CD8-positive, alpha-beta memory T cell (primary cell): ENCODE results near the gene MICAL3. TPM values are rescaled to one million over a fixed set of nuclear protein-coding genes. Genes with fewer than 3 reads are reported as not detected.

Experiments
- CTCF ChIA-PET: fragments of 350-600 bp; sonication (Branson Sonifier 250); formaldehyde crosslinking; loops from one replicate; lab custom pipeline; 2021; ENCODE audit warnings: antibody characterized with exemption; lab: Charles Lee
- POLR2A ChIA-PET: fragments of 350-600 bp; sonication (Branson Sonifier 250); formaldehyde crosslinking; loops from one replicate; lab custom pipeline; 2021; ENCODE audit warnings: antibody characterized with exemption; lab: Charles Lee
- DNase-seq, 5 donors: peaks; one replicate each; pipeline versions ENCODE4 v3.0.0 to v3.0.0-alpha.2; 2020 to 2022; ENCODE audit warnings: mixed read lengths in 1 of 5
- H3K27ac ChIP-seq: one replicate; pipeline ENCODE4 v1.7.0; 2013; ENCODE audit warnings: low read depth, mild to moderate bottlenecking, low read length, moderate library complexity
- H3K27me3 ChIP-seq: 2 replicates; pipeline ENCODE4 v1.7.0; 2013; ENCODE audit warnings: low read length, mild to moderate bottlenecking; ENCODE audit not compliant: insufficient read depth, poor library complexity, severe bottlenecking
- H3K36me3 ChIP-seq: 2 replicates; pipeline ENCODE4 v1.7.0; 2013; ENCODE audit warnings: mild to moderate bottlenecking, low read length, moderate library complexity; ENCODE audit not compliant: insufficient read depth
- H3K4me1 ChIP-seq: 2 replicates; pipeline ENCODE4 v1.7.0; 2013; ENCODE audit warnings: mild to moderate bottlenecking, low read length, moderate library complexity; ENCODE audit not compliant: insufficient read depth
- H3K4me3 ChIP-seq: 2 replicates; pipeline ENCODE4 v1.7.0; 2013; ENCODE audit warnings: mild to moderate bottlenecking, low read length
- H3K9me3 ChIP-seq: 2 replicates; pipeline ENCODE4 v1.7.0; 2013; ENCODE audit warnings: mild to moderate bottlenecking, low read length
- H3K27ac Mint-ChIP-seq, 8 donors: one replicate each; pipeline ENCODE4 v1.8.0; 2020 to 2021; ENCODE audit warnings: mixed read lengths in 8 of 8, mild to moderate bottlenecking in 6 of 8, inconsistent platforms in 3 of 8, moderate library complexity in 3 of 8
- H3K27me3 Mint-ChIP-seq, 2 donors: one replicate each; pipeline ENCODE4 v1.8.0; 2020 to 2021; ENCODE audit warnings: mixed read lengths in 2 of 2, mild to moderate bottlenecking in 1 of 2, moderate library complexity in 1 of 2
- H3K36me3 Mint-ChIP-seq, 3 donors: one replicate each; pipeline ENCODE4 v1.8.0; 2020 to 2021; ENCODE audit warnings: mixed read lengths in 3 of 3, inconsistent platforms in 1 of 3, mild to moderate bottlenecking in 1 of 3
- H3K4me1 Mint-ChIP-seq, 3 donors: one replicate each; pipeline ENCODE4 v1.8.0; 2020 to 2021; ENCODE audit warnings: mixed read lengths in 3 of 3, inconsistent platforms in 1 of 3, mild to moderate bottlenecking in 1 of 3
- H3K4me3 Mint-ChIP-seq, 7 donors: one replicate each; pipeline ENCODE4 v1.8.0; 2020 to 2021; ENCODE audit warnings: mixed read lengths in 7 of 7, mild to moderate bottlenecking in 6 of 7, moderate library complexity in 4 of 7, inconsistent platforms in 2 of 7
- H3K9me3 Mint-ChIP-seq, 5 donors: one replicate each; pipeline ENCODE4 v1.8.0; 2020 to 2022; ENCODE audit warnings: mixed read lengths in 5 of 5, mild to moderate bottlenecking in 3 of 5, moderate library complexity in 2 of 5, inconsistent platforms in 1 of 5
- polyA plus RNA-seq: library from polyadenylated mRNA; unstranded; fragments of 300-500 nt; fragmentation: Illumina TruSeq; gene quantifications from one replicate; pipeline ENCODE4 v1.2.3, GENCODE V29; 2021
- total RNA-seq, 2 experiments: library from RNA; stranded (reverse); gene quantifications; one replicate each; pipeline ENCODE4 v1.2.3, GENCODE V29; 2021

Gene MICAL3
- total and polyA plus RNA-seq, 3 experiments from 2014 or later = 1.7 to 51.9 (median 51.7) TPM

GRCh38 chr22:17847360-17848078 is 176.8 kb downstream of the MICAL3 start:
- H3K4me3 ChIP-seq = no peak overlapping the region
- H3K4me1 ChIP-seq = no peaks in the 10 kb centered on the region
- no peak overlapping the region for H3K4me3 Mint-ChIP-seq
- no peaks in the 10 kb centered on the region for H3K27me3 Mint-ChIP-seq
- no peak overlapping the region for H3K27ac Mint-ChIP-seq
- no peaks in the 10 kb centered on the region for H3K9me3 ChIP-seq
- no peak overlapping the region for H3K27ac ChIP-seq
- H3K27me3 ChIP-seq = no peaks in the 10 kb centered on the region
- no peak for DNase-seq
- no peaks in the 10 kb centered on the region for H3K36me3 ChIP-seq
- POLR2A ChIA-PET = no interaction called here
- no peaks in the 10 kb centered on the region for H3K9me3 Mint-ChIP-seq
- H3K36me3 Mint-ChIP-seq = peaks cover 0 to 17% (median 2%) of the 10 kb centered on the region in 3 donors
- peaks cover 0 to 6% (median 5%) of the 10 kb centered on the region in 3 donors for H3K4me1 Mint-ChIP-seq
- CTCF ChIA-PET = no interaction called here

- Histone ChIP-seq H3K36me3 (no peaks in the 10 kb centered on the region), H3K27ac (no peak overlapping the region), H3K27me3 (no peaks in the 10 kb centered on the region), H3K4me3 (no peak overlapping the region), H3K9me3 (no peaks in the 10 kb centered on the region), H3K4me1 (peaks cover 9% of the 10 kb centered on the region)
- Mint-ChIP-seq H3K9me3 (no peaks in the 10 kb centered on the region), H3K4me1 (peaks cover 0 to 17% (median 11%) of the 10 kb centered on the region in 3 donors), H3K27me3 (no peaks in the 10 kb centered on the region), H3K36me3 (peaks cover 0 to 16% (median 0%) of the 10 kb centered on the region in 3 donors), H3K27ac (peak overlapping the region in 1 of 8 donors; percentile 33), H3K4me3 (no peak overlapping the region)
- ChIA-PET POLR2A (no interaction called here), CTCF (no interaction called here)
- no peak for DNase-seq
Measured at GRCh38 chr22:17846326-17846992, 177.9 kb downstream of the MICAL3 start.

- POLR2A ChIA-PET = no interaction called here
- Histone ChIP-seq H3K4me3 (no peak overlapping the region), H3K4me1 (peaks cover 9% of the 10 kb centered on the region), H3K36me3 (no peaks in the 10 kb centered on the region), H3K27ac (no peak overlapping the region), H3K27me3 (no peaks in the 10 kb centered on the region), H3K9me3 (no peaks in the 10 kb centered on the region)
- DNase-seq = no peak
- no peaks in the 10 kb centered on the region for H3K27me3 Mint-ChIP-seq
- H3K9me3 Mint-ChIP-seq = no peaks in the 10 kb centered on the region
- peaks cover 0 to 21% (median 2%) of the 10 kb centered on the region in 3 donors for H3K36me3 Mint-ChIP-seq
- CTCF ChIA-PET = interaction anchor here (1.5 kb wide), 1 partner anchor 230 kb away, joined by 4 read pairs; no protein-coding TSS in a partner anchor
- no peak overlapping the region for H3K4me3 Mint-ChIP-seq
- peak overlapping the region in 1 of 8 donors; percentile 87 for H3K27ac Mint-ChIP-seq
- peaks cover 0 to 19% (median 12%) of the 10 kb centered on the region in 3 donors for H3K4me1 Mint-ChIP-seq
Measured at GRCh38 chr22:17845790-17846189, 178.6 kb downstream of the MICAL3 start.

DNA sequence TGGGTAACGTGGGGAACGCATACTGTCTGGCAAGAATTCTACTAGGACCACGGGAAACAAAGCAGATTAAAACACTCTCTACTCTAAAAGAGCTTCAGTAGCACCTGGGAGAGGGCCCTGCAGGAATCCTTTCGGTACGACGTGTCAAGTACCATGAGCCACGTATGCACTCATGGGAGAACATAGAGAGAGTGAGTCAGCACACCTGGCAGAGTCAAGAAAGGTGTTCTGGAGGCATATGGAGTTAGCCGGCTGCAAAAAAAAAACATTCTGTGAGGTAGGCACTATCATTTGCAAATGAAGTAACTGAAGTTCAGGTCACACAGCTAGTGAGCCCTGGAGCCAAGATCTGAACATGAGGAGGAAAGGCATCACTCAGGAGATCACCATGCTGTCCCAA is 179.0 kb downstream of the MICAL3 start:
- H3K9me3 ChIP-seq = no peaks in the 10 kb centered on the region
- Mint-ChIP-seq H3K4me3 (no peak overlapping the region), H3K27ac (no peak overlapping the region), H3K4me1 (peaks cover 0 to 19% (median 12%) of the 10 kb centered on the region in 3 donors), H3K9me3 (no peaks in the 10 kb centered on the region), H3K36me3 (peaks cover 0 to 25% (median 2%) of the 10 kb centered on the region in 3 donors), H3K27me3 (no peaks in the 10 kb centered on the region)
- no peak overlapping the region for H3K4me3 ChIP-seq
- H3K27ac ChIP-seq = no peak overlapping the region
- ChIA-PET POLR2A (no interaction called here), CTCF (interaction anchor here (0.7 to 1.5 kb wide), 2 partner anchors 183 to 231 kb away, joined by 3 to 4 read pairs; no protein-coding TSS in a partner anchor)
- no peaks in the 10 kb centered on the region for H3K36me3 ChIP-seq
- no peaks in the 10 kb centered on the region for H3K27me3 ChIP-seq
- peaks cover 9% of the 10 kb centered on the region for H3K4me1 ChIP-seq
- DNase-seq = no peak

GRCh38 chr22:17844150-17844549 is 180.2 kb downstream of the MICAL3 start:
- H3K36me3 Mint-ChIP-seq = peaks cover 0 to 24% (median 2%) of the 10 kb centered on the region in 3 donors
- no peak overlapping the region for H3K27ac Mint-ChIP-seq
- Histone ChIP-seq H3K9me3 (no peaks in the 10 kb centered on the region), H3K4me1 (peaks cover 9% of the 10 kb centered on the region), H3K27me3 (no peaks in the 10 kb centered on the region), H3K4me3 (no peak overlapping the region), H3K27ac (no peak overlapping the region), H3K36me3 (no peaks in the 10 kb centered on the region)
- no peak overlapping the region for H3K4me3 Mint-ChIP-seq
- peaks cover 0 to 19% (median 12%) of the 10 kb centered on the region in 3 donors for H3K4me1 Mint-ChIP-seq
- no peak for DNase-seq
- no peaks in the 10 kb centered on the region for H3K9me3 Mint-ChIP-seq
- ChIA-PET CTCF (no interaction called here), POLR2A (no interaction called here)
- H3K27me3 Mint-ChIP-seq = no peaks in the 10 kb centered on the region

GRCh38 chr22:17842386-17842785 is 182.0 kb downstream of the MICAL3 start:
- peak overlapping the region; percentile 45 to 81 (median 76) for H3K4me3 Mint-ChIP-seq
- H3K36me3 ChIP-seq = no peaks in the 10 kb centered on the region
- peaks cover 0 to 31% (median 2%) of the 10 kb centered on the region in 3 donors for H3K36me3 Mint-ChIP-seq
- H3K4me1 Mint-ChIP-seq = peaks cover 0 to 19% (median 12%) of the 10 kb centered on the region in 3 donors
- no peaks in the 10 kb centered on the region for H3K27me3 ChIP-seq
- no peaks in the 10 kb centered on the region for H3K9me3 ChIP-seq
- H3K4me3 ChIP-seq = peak overlapping the region; percentile 29
- peak overlapping the region; percentile 27 for H3K27ac ChIP-seq
- H3K4me1 ChIP-seq = peaks cover 9% of the 10 kb centered on the region
- H3K27ac Mint-ChIP-seq = peak overlapping the region; percentile 40 to 88 (median 72)
- H3K27me3 Mint-ChIP-seq = no peaks in the 10 kb centered on the region
- peak; percentile 34 to 73 (median 46) for DNase-seq
- ChIA-PET CTCF (no interaction called here), POLR2A (interaction anchor here (0.6 kb wide), 1 partner anchor 247 kb away, joined by 4 read pairs; no protein-coding TSS in a partner anchor)
- H3K9me3 Mint-ChIP-seq = no peaks in the 10 kb centered on the region

GRCh38 chr22:17841836-17842235 is 182.5 kb downstream of the MICAL3 start:
- Mint-ChIP-seq H3K4me1 (peaks cover 0 to 19% (median 12%) of the 10 kb centered on the region in 3 donors), H3K36me3 (peaks cover 0 to 37% (median 2%) of the 10 kb centered on the region in 3 donors), H3K4me3 (peak overlapping the region in 4 of 7 donors; percentile 32 to 81 (median 74)), H3K27ac (peak overlapping the region in 3 of 8 donors; percentile 43 to 55 (median 52)), H3K27me3 (no peaks in the 10 kb centered on the region), H3K9me3 (no peaks in the 10 kb centered on the region)
- Histone ChIP-seq H3K27ac (peak overlapping the region; percentile 27), H3K9me3 (no peaks in the 10 kb centered on the region), H3K27me3 (no peaks in the 10 kb centered on the region), H3K4me3 (no peak overlapping the region), H3K4me1 (peaks cover 9% of the 10 kb centered on the region), H3K36me3 (no peaks in the 10 kb centered on the region)
- CTCF ChIA-PET = no interaction called here
- POLR2A ChIA-PET = no interaction called here
- DNase-seq = no peak
